Sigmoid colon (tissue), 7 donors: ENCODE data around the gene RASAL2. TPM values are rescaled to one million over a fixed set of nuclear protein-coding genes. Genes with fewer than 3 reads are reported as not detected.

Experiments used
- DNase-seq: peaks from one replicate; pipeline ENCODE4 v3.0.0-alpha.2; 2019
- H3K27ac ChIP-seq, 4 donors: fragments of 200-600 bp; sonication (generic); one replicate each; pipeline ENCODE4 v1.5.1; 2016 to 2019; ENCODE audit warnings: mild to moderate bottlenecking in 1 of 4
- H3K27me3 ChIP-seq, 3 donors: fragments of 200-600 bp; sonication (generic); one replicate each; pipeline ENCODE4 v1.5.1; 2019; ENCODE audit warnings: mild to moderate bottlenecking in 1 of 3
- H3K36me3 ChIP-seq, 4 donors: fragments of 200-600 bp; sonication (generic); one replicate each; pipeline ENCODE4 v1.5.1; 2016 to 2019
- H3K4me1 ChIP-seq, 4 donors: fragments of 200-600 bp; sonication (generic); one replicate each; pipeline ENCODE4 v1.5.1; 2017 to 2019
- H3K4me3 ChIP-seq, 4 donors: fragments of 200-600 bp; sonication (generic); one replicate each; pipeline ENCODE4 v1.5.1; 2017 to 2019; ENCODE audit warnings: mild to moderate bottlenecking in 2 of 4, moderate library complexity in 1 of 4
- H3K9me3 ChIP-seq, 4 donors: fragments of 200-600 bp in 3 of 4; sonication (generic) in 3 of 4; one replicate each; pipeline versions ENCODE4 v1.5.1 to v1.6.1; 2013 to 2019
- CTCF ChIP-seq, 4 experiments: fragments of 450-650 bp in 3 of 4; fragments of 200-600 bp in 1 of 4; IDR thresholded peaks; one replicate each; pipeline ENCODE4 v1.5.1; 2016 to 2019; ENCODE audit warnings: antibody characterized with exemption in 4 of 4, mild to moderate bottlenecking in 3 of 4, moderate library complexity in 2 of 4
- EP300 ChIP-seq, 4 donors: sonication (generic); formaldehyde crosslinking; IDR thresholded peaks; one replicate each; pipeline ENCODE4 v1.6.1; 2017; ENCODE audit warnings: antibody characterized with exemption in 4 of 4
- POLR2A ChIP-seq, 2 donors: fragments of 450-650 bp; IDR thresholded peaks; one replicate each; pipeline ENCODE4 v1.6.1; 2016; ENCODE audit warnings: antibody characterized with exemption in 2 of 2, mild to moderate bottlenecking in 2 of 2, moderate library complexity in 2 of 2
- POLR2AphosphoS5 ChIP-seq, 4 donors: sonication (generic); formaldehyde crosslinking; IDR thresholded peaks; one replicate each; pipeline ENCODE4 v1.6.1; 2017; ENCODE audit warnings: antibody characterized with exemption in 4 of 4
- WGBS, 2 donors: extraction: QIAGEN DNeasy Blood & Tissue Kit; methylation state at CpG; one replicate each; pipeline ENCODE4 v1.1.7; 2013; 5-methylcytosine and 5-hydroxymethylcytosine counted together
- intact Hi-C: fragments of 100-400 bp; cut with DNase I; formaldehyde crosslinking; loops from one replicate; pipeline ENCODE4 v1.15.1; 2023
- polyA plus RNA-seq, 3 donors: library from polyadenylated mRNA; stranded (reverse); fragments of 200-250 nt; gene quantifications; one replicate each; pipeline ENCODE4 v1.2.3, GENCODE V29; 2013
- total RNA-seq, 4 donors: library from RNA; depleted of rRNA; stranded (reverse); fragments of >200 nt; gene quantifications; one replicate each; pipeline ENCODE4 v1.1.0, GENCODE V29; 2016
- donor health status: healthy with polysubstance abuse.
- donor health status: Bipolar disorder and iron deficiency.
- donor health status: healthy.

RASAL2 gene
- total and polyA plus RNA-seq, 7 donors: 0.92 to 25.5 (median 11.1) TPM

GRCh38 chr1:178061620-178062019 lies 32.3 kb upstream of the RASAL2 start:
- DNase-seq: no peak
- H3K27me3 ChIP-seq: no peaks in the 10 kb centered on the region
- intact Hi-C loops: no loop called here
- H3K4me3 ChIP-seq: no peak overlapping the region
- no peaks in the 10 kb centered on the region for H3K9me3 ChIP-seq
- peaks cover 0 to 35% (median 30%) of the 10 kb centered on the region in 4 donors for H3K4me1 ChIP-seq
- TF ChIP-seq POLR2AphosphoS5 (IDR thresholded peaks at IDR 0.05): no peak
- TF ChIP-seq EP300 (IDR thresholded peaks at IDR 0.05): no peak
- no peak for TF ChIP-seq CTCF (IDR thresholded peaks at IDR 0.05)
- TF ChIP-seq POLR2A (IDR thresholded peaks at IDR 0.05): no peak
- WGBS, 2 donors: 11 to 60% methylated on average over 1 of the region's 1 CpG
- no peak overlapping the region for H3K27ac ChIP-seq
- no peaks in the 10 kb centered on the region for H3K36me3 ChIP-seq

GRCh38 chr1:178064191-178064821 lies 29.6 kb upstream of the RASAL2 start:
- no peak for TF ChIP-seq POLR2AphosphoS5 (IDR thresholded peaks at IDR 0.05)
- TF ChIP-seq EP300 (IDR thresholded peaks at IDR 0.05): no peak
- no peak for TF ChIP-seq POLR2A (IDR thresholded peaks at IDR 0.05)
- TF ChIP-seq CTCF (IDR thresholded peaks at IDR 0.05): no peak

GRCh38 chr1:178065250-178065649 lies 28.7 kb upstream of the RASAL2 start:
- Histone ChIP-seq H3K9me3 (no peaks in the 10 kb centered on the region), H3K36me3 (no peaks in the 10 kb centered on the region), H3K27ac (no peak overlapping the region), H3K27me3 (no peaks in the 10 kb centered on the region), H3K4me3 (no peak overlapping the region), H3K4me1 (peaks cover 0 to 9% (median 2%) of the 10 kb centered on the region in 4 donors)
- intact Hi-C loops: no loop called here
- WGBS, 2 donors: 92 to 95% methylated on average over 3 of the region's 3 CpGs
- no peak for TF ChIP-seq EP300 (IDR thresholded peaks at IDR 0.05)
- TF ChIP-seq POLR2AphosphoS5 (IDR thresholded peaks at IDR 0.05): no peak
- TF ChIP-seq POLR2A (IDR thresholded peaks at IDR 0.05): no peak
- TF ChIP-seq CTCF (IDR thresholded peaks at IDR 0.05): no peak
- no peak for DNase-seq

More at GRCh38 chr1:178064191-178064821, 29.6 kb upstream of the RASAL2 start:
- 91 to 92% methylated on average over 8 of the region's 8 CpGs for WGBS, 2 donors
- no peak for DNase-seq
- Histone ChIP-seq H3K27ac (no peak overlapping the region), H3K4me1 (peaks cover 0 to 9% (median 4%) of the 10 kb centered on the region in 4 donors), H3K27me3 (no peaks in the 10 kb centered on the region), H3K4me3 (no peak overlapping the region), H3K36me3 (no peaks in the 10 kb centered on the region), H3K9me3 (no peaks in the 10 kb centered on the region)
- intact Hi-C loops: no loop called here

GRCh38 chr1:178066296-178066907 lies 27.5 kb upstream of the RASAL2 start:
- WGBS, 2 donors: 95% methylated on average over 8 of the region's 8 CpGs
- intact Hi-C loops: no loop called here
- peaks cover 0 to 3% (median 0%) of the 10 kb centered on the region in 4 donors for H3K4me1 ChIP-seq
- no peak for DNase-seq
- no peaks in the 10 kb centered on the region for H3K9me3 ChIP-seq
- no peaks in the 10 kb centered on the region for H3K27me3 ChIP-seq
- TF ChIP-seq EP300 (IDR thresholded peaks at IDR 0.05) (no peak), CTCF (IDR thresholded peaks at IDR 0.05) (no peak), POLR2AphosphoS5 (IDR thresholded peaks at IDR 0.05) (no peak)
- H3K36me3 ChIP-seq: no peaks in the 10 kb centered on the region
- H3K27ac ChIP-seq: no peak overlapping the region
- no peak overlapping the region for H3K4me3 ChIP-seq
